ENCODE data around the gene NPR2.
A peak's percentile ranks its signal among the peaks of the same experiment; 100 is the strongest.

The NPR2 gene

DNA sequence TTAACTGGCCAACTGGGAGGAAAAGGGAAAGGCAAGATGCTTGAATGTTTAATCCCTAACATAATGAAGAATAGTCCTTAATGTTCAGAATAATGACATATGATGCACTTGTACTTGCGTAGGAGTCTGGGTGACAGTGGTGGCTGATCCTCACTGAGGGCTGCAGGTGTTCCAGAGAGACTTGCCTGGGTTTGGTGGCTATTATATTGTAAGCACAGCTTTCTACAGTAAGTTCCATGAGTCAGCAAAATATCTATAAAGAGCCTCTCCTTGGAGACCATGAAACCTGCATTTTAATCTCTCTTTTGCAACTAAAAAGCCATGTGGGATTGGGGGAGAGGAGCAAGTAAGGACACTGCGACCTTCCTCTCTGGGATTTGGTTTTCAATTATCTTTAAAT is 1.9 kb upstream of the NPR2 start:
- no peak for DNase-seq (ENCODE audit: low read depth in 2 of 2)
- H3K4me3 ChIP-seq (replicated peaks in 1 of 2; ENCODE audit: low read depth in 2 of 2, low read length in 2 of 2) = no peak overlapping the region
- TF ChIP-seq, protein P1, sequence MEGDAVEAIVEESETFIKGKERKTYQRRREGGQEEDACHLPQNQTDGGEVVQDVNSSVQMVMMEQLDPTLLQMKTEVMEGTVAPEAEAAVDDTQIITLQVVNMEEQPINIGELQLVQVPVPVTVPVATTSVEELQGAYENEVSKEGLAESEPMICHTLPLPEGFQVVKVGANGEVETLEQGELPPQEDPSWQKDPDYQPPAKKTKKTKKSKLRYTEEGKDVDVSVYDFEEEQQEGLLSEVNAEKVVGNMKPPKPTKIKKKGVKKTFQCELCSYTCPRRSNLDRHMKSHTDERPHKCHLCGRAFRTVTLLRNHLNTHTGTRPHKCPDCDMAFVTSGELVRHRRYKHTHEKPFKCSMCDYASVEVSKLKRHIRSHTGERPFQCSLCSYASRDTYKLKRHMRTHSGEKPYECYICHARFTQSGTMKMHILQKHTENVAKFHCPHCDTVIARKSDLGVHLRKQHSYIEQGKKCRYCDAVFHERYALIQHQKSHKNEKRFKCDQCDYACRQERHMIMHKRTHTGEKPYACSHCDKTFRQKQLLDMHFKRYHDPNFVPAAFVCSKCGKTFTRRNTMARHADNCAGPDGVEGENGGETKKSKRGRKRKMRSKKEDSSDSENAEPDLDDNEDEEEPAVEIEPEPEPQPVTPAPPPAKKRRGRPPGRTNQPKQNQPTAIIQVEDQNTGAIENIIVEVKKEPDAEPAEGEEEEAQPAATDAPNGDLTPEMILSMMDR (IDR thresholded peaks at IDR 0.05; ENCODE audit: low read depth, low read length) = no peak

DNA sequence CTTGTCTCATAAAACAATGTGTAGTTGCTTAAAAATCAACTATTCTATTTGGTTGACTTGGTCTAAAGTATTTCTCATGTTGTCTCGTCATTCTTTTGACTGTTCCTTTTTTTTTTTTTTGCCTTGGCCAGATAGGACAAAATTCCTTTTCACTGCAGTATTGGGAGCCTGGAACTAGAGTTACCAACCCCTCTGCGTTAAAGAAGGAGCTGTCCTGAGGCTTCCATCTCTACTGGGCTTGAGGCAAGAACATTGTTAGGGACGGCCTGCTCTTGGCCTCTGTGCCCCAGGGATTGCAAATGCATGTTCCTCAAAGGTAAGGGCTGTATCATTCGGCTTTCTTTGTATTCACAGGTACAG is 1.4 kb upstream of the NPR2 start:
- TF ChIP-seq, protein P1 (IDR thresholded peaks at IDR 0.05; ENCODE audit: low read depth, low read length) = no peak
- H3K4me3 ChIP-seq (replicated peaks in 1 of 2; ENCODE audit: low read depth in 2 of 2, low read length in 2 of 2) = no peak overlapping the region
- DNase-seq (ENCODE audit: low read depth in 2 of 2) = no peak

DNA sequence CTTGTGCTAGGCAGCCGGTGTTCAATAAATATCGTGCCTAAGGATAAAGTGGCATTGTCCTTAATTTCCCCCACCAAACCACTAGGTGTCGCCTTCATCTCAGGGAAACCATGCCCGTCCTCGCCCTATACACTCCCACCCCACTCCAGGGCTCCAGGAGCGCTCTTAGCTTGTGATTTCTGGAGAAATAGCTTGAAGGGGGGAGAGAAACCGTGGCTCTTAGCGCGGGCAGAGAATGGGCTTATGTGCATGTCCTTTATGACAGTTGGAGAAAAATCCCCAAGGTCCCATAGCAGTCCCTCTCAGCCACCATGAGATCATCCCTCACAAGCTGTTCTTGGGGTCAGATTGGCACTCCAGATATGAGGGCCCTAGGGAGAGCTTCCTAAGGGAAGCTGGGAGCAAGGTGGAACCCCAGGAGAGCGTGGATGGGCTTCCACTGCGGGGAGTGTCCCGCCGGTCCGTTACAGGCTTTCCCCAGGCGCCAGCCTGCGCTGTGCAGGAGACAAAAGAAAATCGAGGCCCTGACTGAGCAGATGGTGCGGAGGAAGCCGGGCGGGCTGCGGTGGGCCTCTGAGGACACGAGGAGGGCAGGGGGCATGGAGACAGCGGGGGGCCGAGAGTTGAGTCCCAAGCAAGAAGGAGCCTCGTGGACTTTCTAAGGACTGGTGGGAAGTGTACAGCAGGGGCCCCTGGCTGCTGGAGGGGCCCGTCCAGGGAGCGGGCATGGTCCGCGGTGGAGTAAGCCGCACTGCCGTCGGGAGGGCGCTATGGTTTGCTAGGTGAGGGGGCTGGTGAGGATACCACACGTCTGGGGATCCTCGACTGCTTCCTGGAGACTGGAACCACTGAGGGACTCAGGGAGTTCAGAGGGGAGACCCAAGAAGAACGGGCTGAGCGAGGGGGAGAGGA is 750 bp upstream of the NPR2 start:
- peak; percentile 91 to 93 for DNase-seq (ENCODE audit: low read depth in 2 of 2)
- TF ChIP-seq, protein P1 (IDR thresholded peaks at IDR 0.05; ENCODE audit: low read depth, low read length) = peak; percentile 86
- H3K4me3 ChIP-seq (replicated peaks in 1 of 2; ENCODE audit: low read depth in 2 of 2, low read length in 2 of 2) = no peak overlapping the region

DNA sequence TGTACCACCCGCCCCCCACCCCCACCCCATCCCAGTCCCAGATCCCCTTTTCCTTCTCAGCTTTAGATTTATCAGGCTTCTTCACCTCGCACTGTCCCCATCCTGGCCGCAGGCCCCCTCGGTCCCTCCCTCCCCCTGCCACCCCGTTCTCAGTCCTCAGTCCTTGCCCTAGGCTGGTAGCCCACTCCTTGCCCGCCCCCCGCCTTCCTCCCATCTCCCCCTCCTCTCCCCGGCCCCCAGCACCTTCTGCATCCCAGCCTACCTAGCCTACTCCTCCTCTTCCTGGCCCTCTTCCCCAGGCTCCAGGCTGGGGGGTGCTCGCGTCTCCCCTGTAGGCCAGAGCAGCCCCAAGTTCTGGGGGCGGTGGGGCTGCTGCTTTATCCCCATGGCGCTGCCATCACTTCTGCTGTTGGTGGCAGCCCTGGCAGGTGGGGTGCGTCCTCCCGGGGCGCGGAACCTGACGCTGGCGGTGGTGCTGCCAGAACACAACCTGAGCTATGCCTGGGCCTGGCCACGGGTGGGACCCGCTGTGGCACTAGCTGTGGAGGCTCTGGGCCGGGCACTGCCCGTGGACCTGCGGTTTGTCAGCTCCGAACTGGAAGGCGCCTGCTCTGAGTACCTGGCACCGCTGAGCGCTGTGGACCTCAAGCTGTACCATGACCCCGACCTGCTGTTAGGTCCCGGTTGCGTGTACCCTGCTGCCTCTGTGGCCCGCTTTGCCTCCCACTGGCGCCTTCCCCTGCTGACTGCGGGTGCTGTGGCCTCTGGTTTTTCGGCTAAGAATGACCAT is 828 bp downstream of the NPR2 start:
- no peak for DNase-seq (ENCODE audit: low read depth in 2 of 2)
- TF ChIP-seq, protein P1 (IDR thresholded peaks at IDR 0.05; ENCODE audit: low read depth, low read length) = no peak
- peak overlapping the region; percentile 55 to 59 for H3K4me3 ChIP-seq (replicated peaks in 1 of 2; ENCODE audit: low read depth in 2 of 2, low read length in 2 of 2)

DNA sequence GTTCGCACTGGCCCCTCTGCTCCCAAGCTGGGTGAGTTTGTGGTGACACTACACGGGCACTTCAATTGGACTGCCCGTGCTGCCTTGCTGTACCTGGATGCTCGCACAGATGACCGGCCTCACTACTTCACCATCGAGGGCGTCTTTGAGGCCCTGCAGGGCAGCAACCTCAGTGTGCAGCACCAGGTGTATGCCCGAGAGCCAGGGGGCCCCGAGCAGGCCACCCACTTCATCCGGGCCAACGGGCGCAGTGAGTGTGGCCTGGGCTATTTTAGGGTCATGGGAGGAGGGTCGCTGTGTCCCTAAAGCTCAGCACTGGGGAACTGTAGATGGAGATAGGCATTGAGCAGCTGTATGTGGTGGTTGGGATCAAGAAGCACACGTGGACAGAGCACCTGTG is 1.4 kb downstream of the NPR2 start:
- no peak for DNase-seq (ENCODE audit: low read depth in 2 of 2)
- H3K4me3 ChIP-seq (replicated peaks in 1 of 2; ENCODE audit: low read depth in 2 of 2, low read length in 2 of 2) = peak overlapping the region in 1 of 2 donors; percentile 9
- TF ChIP-seq, protein P1 (IDR thresholded peaks at IDR 0.05; ENCODE audit: low read depth, low read length) = no peak

DNA sequence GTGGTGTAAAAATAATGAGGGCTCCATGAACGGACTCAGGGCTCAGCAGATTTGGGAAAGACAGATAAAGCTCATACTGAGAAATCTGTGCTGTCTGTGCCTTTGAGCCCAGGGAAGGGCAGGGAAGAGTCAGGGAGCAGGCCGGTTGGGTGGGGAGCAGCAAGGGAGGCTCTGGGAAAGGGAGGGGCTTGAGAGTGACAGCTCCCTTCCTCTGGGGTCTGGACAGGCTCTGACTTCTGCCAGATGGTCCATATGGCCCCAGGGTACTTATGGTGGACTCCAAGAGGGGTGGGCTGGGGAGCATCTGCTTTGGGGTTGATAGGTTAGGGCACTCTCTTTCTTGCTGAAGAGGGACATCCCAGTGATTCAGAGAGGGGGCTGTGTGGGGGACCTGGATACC is 2.1 kb downstream of the NPR2 start:
- no peak for DNase-seq (ENCODE audit: low read depth in 2 of 2)
- no peak overlapping the region for H3K4me3 ChIP-seq (replicated peaks in 1 of 2; ENCODE audit: low read depth in 2 of 2, low read length in 2 of 2)
- TF ChIP-seq, protein P1 (IDR thresholded peaks at IDR 0.05; ENCODE audit: low read depth, low read length) = no peak

Data from cardiac fibroblast (primary cell).